SU-DHL-6 (cell line): ENCODE results near the gene STK36.

Experiments
- CTCF ChIP-seq: fragments of 200-600 bp; sonication (generic); IDR thresholded peaks from one replicate; pipeline ENCODE4 v1.5.1; 2017; ENCODE audit warnings: antibody characterized with exemption, mild to moderate bottlenecking, low read length, moderate library complexity; ENCODE audit not compliant: insufficient read depth, poor library complexity, severe bottlenecking
- EZH2phosphoT487 ChIP-seq: fragments of 200-600 bp; sonication (generic), shearing (Covaris generic); conservative IDR thresholded peaks from 2 replicates; pipeline ENCODE4 v1.6.1; 2018; ENCODE audit warnings: mild to moderate bottlenecking, antibody characterized with exemption, low read length, moderate library complexity, mixed read lengths

DNA sequence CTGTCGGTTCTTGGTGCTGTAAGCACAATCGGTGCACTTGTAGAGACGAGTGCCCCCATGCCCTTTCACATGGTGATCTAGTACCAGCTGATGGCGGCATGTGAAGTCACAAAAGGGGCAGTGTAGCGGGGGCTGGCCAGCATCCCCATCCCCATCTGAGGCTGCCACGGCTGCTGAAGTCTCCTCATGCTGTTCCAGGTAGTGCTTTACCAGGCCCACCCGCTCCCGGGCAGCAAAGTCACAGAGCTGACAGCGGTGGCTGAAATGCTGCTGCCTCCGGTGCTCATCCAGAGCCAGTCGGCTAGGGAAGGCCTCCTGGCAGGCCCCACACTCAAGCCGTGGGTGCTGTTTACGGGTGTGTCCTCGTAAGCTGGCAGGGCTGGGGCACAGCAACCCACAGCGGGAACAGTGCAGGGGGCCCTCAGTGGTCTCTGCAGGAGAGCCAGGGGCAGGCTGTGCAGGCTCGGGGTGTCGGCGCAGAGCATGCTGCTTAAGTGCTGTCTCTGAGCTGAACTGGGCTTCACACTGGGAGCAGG lies 29.7 kb upstream of the STK36 start:
- TF ChIP-seq CTCF (no peak), EZH2phosphoT487 (no peak)
